IMR-90 (cell line): ENCODE data around the gene CAMKMT. TPM values are rescaled to one million over a fixed set of nuclear protein-coding genes. Genes with fewer than 3 reads are reported as not detected.

Experiments used
- ATAC-seq: fragments of 200-7000 bp; cut with Tn5 transposase; 2 replicates; pipeline ENCODE4 v1.9.1; 2020; ENCODE audit warnings: low read depth, mild to moderate bottlenecking, moderate library complexity
- BruUV-seq: library from RNA; stranded (reverse); fragments of 400-500 nt; replicated peaks from 2 replicates; lab custom pipeline; 2021; lab: Mats Ljungman, UMichigan
- CTCF ChIA-PET: fragments of 300-600 bp; formaldehyde crosslinking; extraction: SDS; loops from one replicate; lab custom pipeline; 2021; ENCODE audit warnings: antibody characterized with exemption; lab: Yijun Ruan, JAX
- POLR2A ChIA-PET: fragments of 300-600 bp; sonication (Branson Sonifier 250); formaldehyde crosslinking; loops from one replicate; lab custom pipeline; 2022; ENCODE audit warnings: antibody characterized with exemption; ENCODE audit not compliant: unreplicated experiment; lab: Charles Lee
- DNase-seq: peaks from one replicate; pipeline ENCODE4 v3.0.0; 2013
- H2AFZ ChIP-seq: replicated peaks from 2 replicates; pipeline ENCODE3; 2013; ENCODE audit warnings: low read length, mild to moderate bottlenecking; ENCODE audit not compliant: poor library complexity
- H2AK5ac ChIP-seq: 2 replicates; pipeline ENCODE4 v1.6.1; 2013; ENCODE audit warnings: low read depth, low read length, inconsistent platforms
- H2AK9ac ChIP-seq: replicated peaks from 2 replicates; pipeline ENCODE3; 2013; ENCODE audit warnings: mild to moderate bottlenecking, low read depth, low read length, moderate library complexity; ENCODE audit not compliant: poor library complexity
- H2BK120ac ChIP-seq: 2 replicates; pipeline ENCODE4 v1.6.1; 2013; ENCODE audit warnings: low read depth, low read length, inconsistent platforms
- H2BK15ac ChIP-seq: 3 replicates; pipeline ENCODE4 v1.6.1; 2013; ENCODE audit warnings: low read depth, low read length, inconsistent platforms
- H2BK20ac ChIP-seq: 2 replicates; pipeline ENCODE4 v1.6.1; 2013; ENCODE audit warnings: low read depth, mild to moderate bottlenecking, inconsistent platforms, low read length, moderate library complexity
- H2BK5ac ChIP-seq: 2 replicates; pipeline ENCODE4 v1.6.1; 2013; ENCODE audit warnings: mild to moderate bottlenecking, low read depth, low read length, inconsistent platforms; ENCODE audit not compliant: poor library complexity, severe bottlenecking
- H3K14ac ChIP-seq: replicated peaks from 2 replicates; pipeline ENCODE4 v1.6.1; 2013; ENCODE audit warnings: low read depth, low read length, inconsistent platforms
- H3K18ac ChIP-seq: 2 replicates; pipeline ENCODE4 v1.6.1; 2013; ENCODE audit warnings: low read depth, low read length, control low read depth
- H3K23ac ChIP-seq: 2 replicates; pipeline ENCODE4 v1.6.1; 2013; ENCODE audit warnings: low read depth, low read length, inconsistent platforms
- H3K27ac ChIP-seq: 2 replicates; pipeline ENCODE4 v1.5.1; 2013; ENCODE audit warnings: mild to moderate bottlenecking, control low read depth, low read length; ENCODE audit not compliant: insufficient read depth
- H3K27me3 ChIP-seq: 2 replicates; pipeline ENCODE4 v1.6.1; 2013; ENCODE audit warnings: low read length; ENCODE audit not compliant: control insufficient read depth, insufficient read depth
- H3K36me3 ChIP-seq: 2 replicates; pipeline ENCODE4 v1.6.1; 2013; ENCODE audit warnings: low read length, mixed read lengths; ENCODE audit not compliant: control insufficient read depth, insufficient read depth
- H3K4ac ChIP-seq: 2 replicates; pipeline ENCODE4 v1.6.1; 2013; ENCODE audit warnings: low read depth, low read length, inconsistent platforms
- H3K4me1 ChIP-seq: 2 replicates; pipeline ENCODE4 v1.6.1; 2013; ENCODE audit warnings: low read length, mixed read lengths; ENCODE audit not compliant: control insufficient read depth, insufficient read depth
- H3K4me2 ChIP-seq: 2 replicates; pipeline ENCODE4 v1.6.1; 2013; ENCODE audit warnings: low read depth, mild to moderate bottlenecking, control low read depth, low read length, moderate library complexity
- H3K4me3 ChIP-seq: 2 replicates; pipeline ENCODE4 v1.5.1; 2013; ENCODE audit warnings: low read depth, mild to moderate bottlenecking, control low read depth, low read length, moderate library complexity; ENCODE audit not compliant: insufficient read depth
- H3K56ac ChIP-seq: 2 replicates; pipeline ENCODE4 v1.6.1; 2013; ENCODE audit warnings: low read length, inconsistent platforms; ENCODE audit not compliant: insufficient read depth; ENCODE audit errors: extremely low read depth
- H3K79me1 ChIP-seq, 2 experiments: 2 replicates each; pipeline ENCODE4 v1.6.1; 2013; ENCODE audit warnings: low read length in 2 of 2, inconsistent platforms in 1 of 2, low read depth in 1 of 2
- H3K9ac ChIP-seq: 2 replicates; pipeline ENCODE4 v1.6.1; 2013; ENCODE audit warnings: low read depth, low read length, control low read depth
- H3K9me1 ChIP-seq: 2 replicates; pipeline ENCODE4 v1.6.1; 2013; ENCODE audit warnings: low read length, inconsistent platforms; ENCODE audit not compliant: insufficient read depth
- H3K9me3 ChIP-seq: 2 replicates; pipeline ENCODE4 v1.6.1; 2013; ENCODE audit warnings: low read length; ENCODE audit not compliant: control insufficient read depth, insufficient read depth
- H4K20me1 ChIP-seq: 2 replicates; pipeline ENCODE4 v1.6.1; 2013; ENCODE audit warnings: low read length, inconsistent platforms; ENCODE audit not compliant: insufficient read depth
- H4K5ac ChIP-seq: 2 replicates; pipeline ENCODE4 v1.6.1; 2013; ENCODE audit warnings: mild to moderate bottlenecking, low read depth, low read length, control low read depth
- H4K8ac ChIP-seq, 2 experiments: 2 replicates each; pipeline ENCODE4 v1.6.1; 2013; ENCODE audit warnings: low read depth in 2 of 2, low read length in 2 of 2, control low read depth in 1 of 2, inconsistent platforms in 1 of 2
- H4K91ac ChIP-seq: 2 replicates; pipeline ENCODE4 v1.6.1; 2013; ENCODE audit warnings: low read depth, low read length, inconsistent platforms; ENCODE audit not compliant: insufficient read depth
- BHLHE40 ChIP-seq: fragments of 150-350 bp; IDR thresholded peaks from 2 replicates; pipeline ENCODE4 v1.6.1; 2016; ENCODE audit warnings: mild to moderate bottlenecking, low read depth, low read length
- CEBPB ChIP-seq: IDR thresholded peaks from 2 replicates; pipeline ENCODE4 v1.6.1; 2012; ENCODE audit warnings: low read depth, low read length, improper control_type of control experiment
- CHD1 ChIP-seq: IDR thresholded peaks from 2 replicates; pipeline ENCODE4 v1.6.1; 2012; ENCODE audit warnings: low read depth, low read length, improper control_type of control experiment
- CTCF ChIP-seq: conservative IDR thresholded peaks from 2 replicates; pipeline ENCODE4 v1.5.1; 2012; ENCODE audit warnings: mild to moderate bottlenecking, low read depth, low read length, improper control_type of control experiment
- FOS ChIP-seq: fragments of 150-350 bp; IDR thresholded peaks from 2 replicates; pipeline ENCODE4 v1.6.1; 2016; ENCODE audit warnings: low read depth, low read length
- MAFK ChIP-seq: IDR thresholded peaks from 2 replicates; pipeline ENCODE4 v1.6.1; 2012; ENCODE audit warnings: low read depth, low read length, improper control_type of control experiment
- MAZ ChIP-seq: IDR thresholded peaks from 2 replicates; pipeline ENCODE4 v1.6.1; 2012; ENCODE audit warnings: low read depth, mild to moderate bottlenecking, low read length, improper control_type of control experiment, moderate library complexity, borderline replicate concordance
- MXI1 ChIP-seq: IDR thresholded peaks from 2 replicates; pipeline ENCODE4 v1.6.1; 2012; ENCODE audit warnings: low read depth, mild to moderate bottlenecking, low read length, moderate library complexity, borderline replicate concordance
- POLR2A ChIP-seq: IDR thresholded peaks from 2 replicates; pipeline ENCODE4 v1.6.1; 2012; ENCODE audit warnings: mild to moderate bottlenecking, low read depth, low read length
- RCOR1 ChIP-seq: IDR thresholded peaks from 2 replicates; pipeline ENCODE4 v1.6.1; 2012; ENCODE audit warnings: mild to moderate bottlenecking, low read length, improper control_type of control experiment; ENCODE audit not compliant: insufficient replicate concordance
- SMC3 ChIP-seq: fragments of 150-350 bp; IDR thresholded peaks from 2 replicates; pipeline ENCODE4 v1.6.1; 2016; ENCODE audit warnings: low read depth, mild to moderate bottlenecking, antibody characterized with exemption, low read length, moderate library complexity
- WGBS, 2 experiments: methylation state at CpG; one replicate each; pipeline versions ENCODE4 v1.1.5 to v1.1.7; 2013; ENCODE audit warnings: missing lambda C conversion rate in 2 of 2; ENCODE audit not compliant: insufficient read length in 1 of 2; ENCODE audit errors: extremely low coverage in 2 of 2; 5-methylcytosine and 5-hydroxymethylcytosine counted together
- dilution Hi-C: fragments of 300-500 bp; cut with HindIII; formaldehyde crosslinking; loops from one replicate; pipeline ENCODE4 v1.14.3; 2018; ENCODE audit warnings: low sequenced_read_pairs; ENCODE audit not compliant: unreplicated experiment
- in situ Hi-C: fragments of 300-500 bp; cut with MboI; formaldehyde crosslinking; loops from 3 replicates; pipeline ENCODE4 v1.14.3; 2019; ENCODE audit warnings: low sequenced_read_pairs, inconsistent platforms, mixed read lengths
- intact Hi-C: fragments of 100-400 bp; cut with micrococcal nuclease; formaldehyde crosslinking; loops from 2 replicates; pipeline ENCODE4 v1.10.0; 2022
- polyA plus RNA-seq, 3 experiments: library from polyadenylated mRNA; depleted of rRNA; stranded (reverse); fragments of >200 nt; gene quantifications; 2 replicates each; pipeline ENCODE4 v1.2.3, GENCODE V29; 2012; ENCODE audit warnings: low replicate concordance in 1 of 3
- total RNA-seq: library from RNA; depleted of rRNA; stranded (reverse); fragments of >200 nt; gene quantifications from 2 replicates; pipeline ENCODE4 v1.2.3, GENCODE V29; 2012
- TF ChIP-seq, protein P1 (sequence below): fragments of 150-350 bp; IDR thresholded peaks from 2 replicates; pipeline ENCODE4 v1.6.1; 2016; ENCODE audit warnings: low read depth, mild to moderate bottlenecking, low read length, moderate library complexity, borderline replicate concordance
- TF ChIP-seq, protein P2 (sequence below): fragments of 150-350 bp; IDR thresholded peaks from 2 replicates; pipeline ENCODE4 v1.6.1; 2017; ENCODE audit warnings: mild to moderate bottlenecking, antibody characterized with exemption, low read length, low read depth

The CAMKMT gene
- total and polyA plus RNA-seq, 2 of the 4 experiments (the other 2 are of a cell fraction), result 4.4 to 6.8 TPM

GRCh38 chr2:44770221-44771195 lies 408.8 kb downstream of the CAMKMT start:
- no peaks in the 10 kb centered on the region for H3K9me1 ChIP-seq
- no peak overlapping the region for H2BK5ac ChIP-seq
- 0 out of 2 replicates have a peak, but pooled peaks cover 2% of the 10 kb centered on the region for H3K9me3 ChIP-seq
- H4K5ac ChIP-seq, result no peak overlapping the region
- 93% methylated on average over 1 of the region's 6 CpGs; no CpG with 5 or more reads in 1 of the 2 experiments for WGBS, 2 experiments
- H3K4me1 ChIP-seq, result no peaks in the 10 kb centered on the region
- H3K4me2 ChIP-seq, result no peak overlapping the region
- no peaks in the 10 kb centered on the region for H3K36me3 ChIP-seq
- no peak overlapping the region for H3K18ac ChIP-seq
- H3K14ac ChIP-seq, result no peak overlapping the region
- H4K20me1 ChIP-seq, result no peaks in the 10 kb centered on the region
- H3K4me3 ChIP-seq, result no peak overlapping the region
- TF ChIP-seq, protein P1, sequence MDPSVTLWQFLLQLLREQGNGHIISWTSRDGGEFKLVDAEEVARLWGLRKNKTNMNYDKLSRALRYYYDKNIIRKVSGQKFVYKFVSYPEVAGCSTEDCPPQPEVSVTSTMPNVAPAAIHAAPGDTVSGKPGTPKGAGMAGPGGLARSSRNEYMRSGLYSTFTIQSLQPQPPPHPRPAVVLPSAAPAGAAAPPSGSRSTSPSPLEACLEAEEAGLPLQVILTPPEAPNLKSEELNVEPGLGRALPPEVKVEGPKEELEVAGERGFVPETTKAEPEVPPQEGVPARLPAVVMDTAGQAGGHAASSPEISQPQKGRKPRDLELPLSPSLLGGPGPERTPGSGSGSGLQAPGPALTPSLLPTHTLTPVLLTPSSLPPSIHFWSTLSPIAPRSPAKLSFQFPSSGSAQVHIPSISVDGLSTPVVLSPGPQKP, result no peak
- TF ChIP-seq CEBPB (no peak), SMC3 (no peak), POLR2A (no peak), MAFK (no peak), MAZ (no peak), BHLHE40 (no peak), CHD1 (no peak), MXI1 (no peak), FOS (no peak), CTCF (no peak), RCOR1 (no peak)
- TF ChIP-seq, protein P2, sequence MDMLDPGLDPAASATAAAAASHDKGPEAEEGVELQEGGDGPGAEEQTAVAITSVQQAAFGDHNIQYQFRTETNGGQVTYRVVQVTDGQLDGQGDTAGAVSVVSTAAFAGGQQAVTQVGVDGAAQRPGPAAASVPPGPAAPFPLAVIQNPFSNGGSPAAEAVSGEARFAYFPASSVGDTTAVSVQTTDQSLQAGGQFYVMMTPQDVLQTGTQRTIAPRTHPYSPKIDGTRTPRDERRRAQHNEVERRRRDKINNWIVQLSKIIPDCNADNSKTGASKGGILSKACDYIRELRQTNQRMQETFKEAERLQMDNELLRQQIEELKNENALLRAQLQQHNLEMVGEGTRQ, result no peak
- ChIA-PET CTCF (interaction anchor here (0.6 kb wide), 1 partner anchor 25 kb away, joined by 4 read pairs; no protein-coding TSS in a partner anchor), POLR2A (no interaction called here)
- no peak overlapping the region for H4K91ac ChIP-seq
- H2BK15ac ChIP-seq, result no peak overlapping the region
- no peak overlapping the region for H3K27ac ChIP-seq
- H3K9ac ChIP-seq, result no peak overlapping the region
- H2AFZ ChIP-seq, result no peak overlapping the region
- no peak overlapping the region for H2BK120ac ChIP-seq
- intact Hi-C loops, result no loop called here
- dilution Hi-C loops, result no loop called here
- H3K27me3 ChIP-seq, result peaks cover 30% of the 10 kb centered on the region
- H2AK5ac ChIP-seq, result no peak overlapping the region
- H2BK20ac ChIP-seq, result no peak overlapping the region
- no peak overlapping the region for H3K4ac ChIP-seq
- H3K79me1 ChIP-seq, result no peaks in the 10 kb centered on the region
- no peak overlapping the region for H4K8ac ChIP-seq
- H3K56ac ChIP-seq, result no peak overlapping the region
- DNase-seq, result no peak
- no peak overlapping the region for H2AK9ac ChIP-seq
- BruUV-seq, result no TSS peak
- no peak overlapping the region for H3K23ac ChIP-seq
- in situ Hi-C loops, result no loop called here
- ATAC-seq, result no peak
